ENCODE measurements around the gene RNF126. TPM values are rescaled to one million over a fixed set of nuclear protein-coding genes. Genes with fewer than 3 reads are reported as not detected.

RNF126 gene
- total and polyA plus RNA-seq, 2 experiments from 2014 or later = 42.7 to 89.6 TPM

DNA sequence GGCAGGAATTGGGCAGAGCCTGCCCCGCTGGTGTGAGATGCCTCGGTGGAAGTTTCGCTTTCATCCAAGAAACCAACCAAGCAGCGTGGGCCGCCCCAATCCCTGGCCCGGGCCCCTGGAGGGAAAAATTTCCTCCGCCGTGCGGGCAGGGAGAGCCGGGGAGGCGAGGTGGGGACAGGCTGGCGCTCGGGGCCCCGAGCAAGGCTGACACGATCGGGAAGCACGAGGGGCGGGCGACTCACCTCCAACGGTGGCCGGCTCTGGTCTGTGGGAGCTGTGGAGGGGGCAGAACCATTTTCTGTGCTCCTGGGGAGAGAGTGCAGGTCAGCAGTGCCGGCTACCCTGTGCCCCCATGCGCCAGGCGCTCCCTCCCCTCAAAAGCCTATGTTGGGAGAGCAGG lies 11.0 kb downstream of the RNF126 start:
- no peaks in the 10 kb centered on the region for H3K27me3 ChIP-seq
- DNase-seq (ENCODE audit: low spot score) = no peak
- 92% methylated on average over 21 of the region's 24 CpGs for WGBS (ENCODE audit: low lambda C conversion rate, missing lambda C conversion rate)
- H3K9me2 ChIP-seq (replicated peaks; ENCODE audit: insufficient read depth) = no peaks in the 10 kb centered on the region
- no peak overlapping the region for H3K27ac ChIP-seq
- H3K4me1 ChIP-seq (ENCODE audit: insufficient read depth) = no peaks in the 10 kb centered on the region
- no peak for TF ChIP-seq EZH2 (IDR thresholded peaks at IDR 0.05; ENCODE audit: borderline replicate concordance)
- no peak for TF ChIP-seq CTCF (IDR thresholded peaks at IDR 0.05; ENCODE audit: poor library complexity)
- TF ChIP-seq EZH2phosphoT487 (IDR thresholded peaks at IDR 0.05; ENCODE audit: low read depth, severe bottlenecking, unreplicated experiment) = no peak
- no peaks in the 10 kb centered on the region for H3K36me3 ChIP-seq (replicated peaks; ENCODE audit: insufficient read depth, low read depth)
- H3K4me2 ChIP-seq = no peak overlapping the region
- H3K4me3 ChIP-seq = no peak overlapping the region
- H4K20me1 ChIP-seq (ENCODE audit: insufficient read depth, poor library complexity, severe bottlenecking) = peaks cover 51% of the 10 kb centered on the region
- peaks cover 60% of the 10 kb centered on the region for H3K79me2 ChIP-seq
- no peaks in the 10 kb centered on the region for H3K9me3 ChIP-seq (ENCODE audit: low read depth)
- no peak overlapping the region for H2AFZ ChIP-seq

GRCh38 chr19:651114-651818 lies 11.7 kb downstream of the RNF126 start:
- Histone ChIP-seq H3K9me2 (replicated peaks; ENCODE audit: insufficient read depth) (no peaks in the 10 kb centered on the region), H3K27ac (no peak overlapping the region), H3K4me1 (ENCODE audit: insufficient read depth) (no peaks in the 10 kb centered on the region), H3K4me3 (no peak overlapping the region), H3K27me3 (no peaks in the 10 kb centered on the region), H4K20me1 (ENCODE audit: insufficient read depth, poor library complexity, severe bottlenecking) (peaks cover 44% of the 10 kb centered on the region), H3K79me2 (peaks cover 53% of the 10 kb centered on the region), H3K36me3 (replicated peaks; ENCODE audit: insufficient read depth, low read depth) (no peaks in the 10 kb centered on the region), H2AFZ (no peak overlapping the region), H3K9me3 (ENCODE audit: low read depth) (no peaks in the 10 kb centered on the region), H3K4me2 (no peak overlapping the region)
- no peak for DNase-seq (ENCODE audit: low spot score)
- 96% methylated on average over 46 of the region's 58 CpGs for WGBS (ENCODE audit: low lambda C conversion rate, missing lambda C conversion rate)
- TF ChIP-seq CTCF (IDR thresholded peaks at IDR 0.05; ENCODE audit: poor library complexity) = no peak
- no peak for TF ChIP-seq EZH2 (IDR thresholded peaks at IDR 0.05; ENCODE audit: borderline replicate concordance)
- no peak for TF ChIP-seq EZH2phosphoT487 (IDR thresholded peaks at IDR 0.05; ENCODE audit: low read depth, severe bottlenecking, unreplicated experiment)

- no peak overlapping the region for H2AFZ ChIP-seq
- no peak overlapping the region for H3K27ac ChIP-seq
- WGBS (ENCODE audit: low lambda C conversion rate, missing lambda C conversion rate) = 96% methylated on average over 8 of the region's 11 CpGs
- no peaks in the 10 kb centered on the region for H3K27me3 ChIP-seq
- H3K9me2 ChIP-seq (replicated peaks; ENCODE audit: insufficient read depth) = no peaks in the 10 kb centered on the region
- H3K4me2 ChIP-seq = no peak overlapping the region
- peaks cover 33% of the 10 kb centered on the region for H4K20me1 ChIP-seq (ENCODE audit: insufficient read depth, poor library complexity, severe bottlenecking)
- TF ChIP-seq EZH2 (IDR thresholded peaks at IDR 0.05; ENCODE audit: borderline replicate concordance) (no peak), EZH2phosphoT487 (IDR thresholded peaks at IDR 0.05; ENCODE audit: low read depth, severe bottlenecking, unreplicated experiment) (no peak), CTCF (IDR thresholded peaks at IDR 0.05; ENCODE audit: poor library complexity) (no peak)
- no peaks in the 10 kb centered on the region for H3K9me3 ChIP-seq (ENCODE audit: low read depth)
- no peak overlapping the region for H3K4me3 ChIP-seq
- DNase-seq (ENCODE audit: low spot score) = no peak
- peaks cover 41% of the 10 kb centered on the region for H3K79me2 ChIP-seq
- H3K36me3 ChIP-seq (replicated peaks; ENCODE audit: insufficient read depth, low read depth) = no peaks in the 10 kb centered on the region
- H3K4me1 ChIP-seq (ENCODE audit: insufficient read depth) = no peaks in the 10 kb centered on the region
These were observed 12.9 kb downstream of the RNF126 start for GRCh38 chr19:650121-650520.

Measured in hepatocyte (in vitro differentiated cells).